ENCODE measurements around the gene PTPRT.
"Not testable (repeated sequence)": the region's sequence is repeated elsewhere in the genome, so short reads cannot be mapped to it uniquely, and the experiment has no call there.

PTPRT gene

DNA sequence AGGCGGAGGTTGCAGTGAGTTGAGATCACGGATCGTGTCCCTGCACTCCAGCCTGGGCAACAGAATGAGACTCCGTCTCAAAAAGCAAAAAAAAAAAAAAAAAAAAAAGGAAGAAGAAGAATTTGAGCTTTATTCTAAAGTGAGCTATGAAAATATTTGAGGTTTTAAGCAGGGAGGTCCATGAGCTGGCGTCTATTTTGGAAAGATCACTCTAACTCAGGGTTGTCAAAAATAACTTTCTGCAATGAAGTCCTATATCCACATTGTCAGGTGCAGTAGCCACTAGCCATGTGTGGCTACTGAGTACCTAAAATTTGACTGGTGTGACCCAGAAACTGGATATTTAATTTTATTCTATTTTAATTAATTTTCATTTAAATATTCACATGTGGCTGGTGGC, 217.1 kb downstream of the PTPRT start:
- no peak for DNase-seq

DNA sequence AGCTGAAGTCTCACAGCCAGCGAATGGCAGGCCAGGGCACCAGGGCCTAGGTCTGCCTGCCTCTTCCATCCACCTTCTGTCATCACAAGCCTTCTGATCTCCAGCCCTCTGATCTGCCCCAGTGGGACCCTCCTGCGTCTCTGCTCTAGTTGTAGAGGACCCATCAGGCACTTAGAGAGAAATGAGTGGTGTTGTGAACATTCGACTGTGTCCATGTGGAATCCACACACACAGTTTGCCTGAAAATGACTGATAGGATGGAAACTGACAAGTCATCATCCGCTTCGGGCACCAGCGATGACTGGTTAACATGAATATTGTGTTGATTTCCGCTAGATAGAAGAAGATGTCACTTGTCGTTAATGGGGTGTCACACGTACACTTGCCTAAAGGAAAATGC, 221.0 kb downstream of the PTPRT start:
- no peak for DNase-seq

DNA sequence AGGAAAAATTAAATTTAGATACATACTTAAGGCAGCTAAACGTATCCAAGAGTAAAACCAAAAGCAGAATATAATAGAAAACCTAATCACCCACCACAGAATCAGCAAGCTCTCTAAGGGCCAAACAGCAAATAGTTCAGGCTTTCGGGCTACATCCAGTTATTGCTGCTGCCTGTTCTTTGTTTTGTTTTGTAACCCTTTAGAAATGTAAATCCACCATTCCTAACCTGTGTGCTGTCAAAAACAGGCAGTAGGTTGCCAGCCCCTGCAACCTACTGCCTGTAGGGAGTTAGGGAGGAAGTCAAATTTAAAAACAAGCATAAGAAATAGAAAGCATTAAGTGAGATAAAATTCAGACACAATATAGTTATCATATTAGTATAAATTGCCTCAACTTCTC, 225.9 kb downstream of the PTPRT start:
- DNase-seq = no peak

DNA sequence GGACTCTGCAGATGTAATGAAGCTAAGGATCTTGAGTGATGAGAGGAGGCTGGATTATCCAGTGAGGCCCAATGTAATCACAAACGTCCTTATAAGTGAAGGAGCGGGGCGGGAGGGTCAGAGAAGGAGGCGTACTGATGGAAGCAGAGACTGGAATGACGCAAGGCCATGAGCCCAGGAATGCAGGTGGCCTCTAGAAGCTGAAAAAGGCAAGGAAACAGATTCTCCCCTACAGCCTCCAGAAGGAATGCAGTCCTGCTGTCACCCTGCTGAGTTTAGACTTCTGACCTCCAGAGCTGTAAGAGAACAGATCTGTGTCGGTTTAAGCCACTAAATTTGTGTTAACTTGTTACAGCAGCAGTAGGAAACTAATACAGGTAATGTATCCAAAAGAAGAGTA, 227.9 kb downstream of the PTPRT start:
- no peak for DNase-seq

DNA sequence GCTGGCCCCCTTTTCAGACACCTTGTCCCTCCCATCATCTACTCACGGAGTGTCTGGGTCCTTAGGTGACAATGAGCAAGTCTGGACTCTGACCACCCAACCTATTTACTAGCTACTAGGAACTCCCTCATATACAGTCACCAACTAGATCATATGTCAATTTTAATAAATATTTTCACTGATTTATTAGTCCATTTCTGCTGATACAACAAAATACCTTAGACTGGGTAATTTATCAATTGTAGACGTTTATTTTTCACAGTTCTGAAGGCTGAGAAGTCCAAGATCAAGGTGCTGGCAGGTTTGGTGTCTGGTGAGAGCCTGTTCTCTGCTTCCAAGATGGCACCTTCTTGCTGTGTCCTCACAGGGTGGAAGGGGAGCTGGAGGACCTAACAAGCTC, 229.7 kb downstream of the PTPRT start:
- no peak for DNase-seq

DNA sequence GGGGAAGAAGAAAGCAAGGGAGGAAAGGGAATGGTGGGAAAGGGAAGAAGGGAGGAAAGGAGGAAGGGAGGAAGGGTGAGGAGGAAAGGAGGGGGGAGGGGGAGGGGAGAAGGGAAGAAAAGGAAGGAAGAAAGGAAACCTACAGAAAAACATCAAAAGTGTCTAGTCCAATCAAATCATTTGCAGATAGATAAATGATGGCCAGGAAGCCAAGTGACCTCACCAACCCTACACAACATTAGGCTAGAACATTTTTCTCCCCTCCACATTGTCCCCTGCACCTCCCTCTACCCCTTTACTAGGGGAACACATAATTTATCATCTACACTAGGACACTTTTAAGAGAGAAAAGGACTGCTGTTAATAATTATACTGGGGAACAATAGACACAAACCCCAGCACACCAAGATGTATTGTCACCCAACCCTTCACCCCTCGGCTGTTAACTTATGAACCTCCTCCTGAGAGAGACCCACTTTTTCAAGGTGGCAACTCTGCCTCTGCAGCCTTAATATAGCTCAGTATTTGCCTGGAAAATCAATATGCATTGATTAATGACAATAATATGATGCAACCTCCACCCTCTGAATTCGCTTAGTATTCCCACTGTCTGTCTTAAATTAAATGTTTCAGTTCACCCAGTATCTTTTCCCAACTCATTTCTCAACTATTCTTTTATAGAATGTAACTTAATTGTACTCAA, 231.2 kb downstream of the PTPRT start:
- no peak for DNase-seq

DNA sequence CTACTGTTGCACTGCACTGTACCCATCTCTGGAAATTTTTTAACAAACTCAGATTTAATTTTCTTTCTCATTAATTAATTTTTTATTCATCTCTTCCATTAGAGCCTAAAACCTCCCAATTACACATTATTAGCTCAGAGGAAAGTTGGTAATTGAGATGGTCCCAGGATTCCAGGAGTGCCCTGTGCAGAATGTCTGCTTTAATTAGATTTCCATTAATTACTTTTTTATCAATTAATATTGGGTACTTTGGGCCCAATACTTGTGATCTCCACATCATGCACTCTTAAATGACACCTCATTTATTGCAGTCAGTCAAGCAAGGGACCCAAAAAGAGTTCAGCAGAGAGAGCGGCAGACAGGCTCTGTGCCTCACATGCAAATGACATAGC, 232.0 kb downstream of the PTPRT start:
- DNase-seq = no peak

DNA sequence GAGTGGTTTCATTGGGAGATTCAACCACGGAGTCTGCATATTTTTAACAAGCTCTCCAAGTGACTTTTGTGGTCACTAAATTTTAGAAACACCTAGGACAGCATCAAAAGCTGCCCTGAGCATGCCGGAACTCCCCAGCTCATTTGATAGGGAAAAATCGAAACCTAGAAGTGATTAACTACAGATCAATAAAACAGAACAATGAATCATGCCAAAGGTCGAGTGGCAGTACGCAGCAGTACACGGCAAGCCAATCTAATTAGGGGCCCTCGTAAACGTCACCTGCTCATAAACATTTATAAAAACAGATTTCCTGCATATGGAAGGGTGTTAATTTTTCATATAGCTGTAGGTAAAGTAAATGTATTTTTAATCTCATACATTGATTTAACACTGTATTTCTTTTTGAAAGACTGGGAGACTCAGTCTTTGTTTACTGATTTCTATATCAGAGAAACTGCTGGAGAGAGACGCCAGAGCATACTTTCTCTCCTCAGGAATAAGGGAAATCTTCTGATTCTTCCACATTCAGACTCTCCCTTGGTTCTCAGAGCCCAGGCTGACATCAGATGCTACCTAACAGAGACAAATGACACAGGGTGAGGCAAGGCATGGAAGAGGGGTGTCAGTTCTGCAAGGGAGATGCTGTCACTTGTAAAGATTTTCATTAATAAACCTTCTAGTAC, 232.5 kb downstream of the PTPRT start:
- DNase-seq = no peak

DNA sequence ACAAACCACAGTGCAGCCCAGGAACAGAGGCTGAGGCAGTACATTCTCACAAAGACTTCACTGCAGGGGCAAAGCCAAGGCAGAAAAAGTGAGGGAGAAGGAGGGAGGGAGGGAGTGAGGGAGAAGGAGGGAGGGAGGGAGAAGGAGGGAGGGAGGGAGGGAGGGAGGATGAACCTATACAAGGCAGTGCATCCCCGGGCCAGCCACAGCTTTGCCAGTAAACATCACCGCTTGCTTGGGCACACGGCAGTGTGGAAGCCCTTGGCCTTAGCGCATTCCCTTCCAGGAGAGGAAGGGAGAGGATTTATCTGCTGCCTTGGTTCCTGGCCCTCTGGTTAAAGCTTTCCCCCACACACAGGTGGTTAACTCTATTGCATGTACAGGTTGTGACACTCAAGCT, 234.0 kb downstream of the PTPRT start:
- no peak for DNase-seq

DNA sequence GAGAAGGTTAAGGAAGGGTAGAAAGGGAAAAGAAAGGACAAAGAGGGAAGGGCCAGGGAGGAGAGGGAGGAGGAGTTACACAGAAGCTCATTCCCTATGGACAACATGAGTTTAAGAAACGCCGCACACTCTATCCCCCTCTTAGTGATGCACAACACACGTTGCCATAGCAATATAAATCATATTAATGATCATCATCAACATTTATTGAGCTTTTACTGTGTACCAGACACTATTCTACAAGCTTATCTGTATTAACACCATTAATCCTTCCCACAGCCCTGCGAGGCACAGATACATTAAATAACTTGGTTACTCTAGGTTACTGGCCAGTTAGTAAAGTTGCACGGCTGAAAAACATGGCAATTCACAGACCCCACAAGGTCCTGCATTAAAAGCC, 234.8 kb downstream of the PTPRT start:
- DNase-seq = no peak

DNA sequence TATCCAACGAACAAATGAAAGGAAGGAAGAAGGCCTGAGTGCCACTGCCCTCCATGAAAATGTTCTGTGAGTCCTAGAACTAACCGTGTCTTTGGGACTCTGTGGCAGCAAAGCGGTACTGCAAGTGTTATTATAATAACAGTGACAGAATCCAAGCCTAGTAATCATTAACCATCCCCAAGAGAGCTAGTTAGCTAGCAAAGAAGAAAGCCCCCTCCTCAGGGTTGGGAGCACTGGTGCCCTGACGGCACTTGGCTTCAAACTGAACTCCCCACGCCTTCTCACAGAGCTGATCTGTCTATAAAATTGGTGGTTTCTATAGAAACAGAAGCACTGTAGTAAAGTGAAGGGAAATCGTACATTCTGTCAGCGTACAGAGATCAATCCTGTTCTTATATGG, 239.8 kb downstream of the PTPRT start:
- no peak for DNase-seq

DNA sequence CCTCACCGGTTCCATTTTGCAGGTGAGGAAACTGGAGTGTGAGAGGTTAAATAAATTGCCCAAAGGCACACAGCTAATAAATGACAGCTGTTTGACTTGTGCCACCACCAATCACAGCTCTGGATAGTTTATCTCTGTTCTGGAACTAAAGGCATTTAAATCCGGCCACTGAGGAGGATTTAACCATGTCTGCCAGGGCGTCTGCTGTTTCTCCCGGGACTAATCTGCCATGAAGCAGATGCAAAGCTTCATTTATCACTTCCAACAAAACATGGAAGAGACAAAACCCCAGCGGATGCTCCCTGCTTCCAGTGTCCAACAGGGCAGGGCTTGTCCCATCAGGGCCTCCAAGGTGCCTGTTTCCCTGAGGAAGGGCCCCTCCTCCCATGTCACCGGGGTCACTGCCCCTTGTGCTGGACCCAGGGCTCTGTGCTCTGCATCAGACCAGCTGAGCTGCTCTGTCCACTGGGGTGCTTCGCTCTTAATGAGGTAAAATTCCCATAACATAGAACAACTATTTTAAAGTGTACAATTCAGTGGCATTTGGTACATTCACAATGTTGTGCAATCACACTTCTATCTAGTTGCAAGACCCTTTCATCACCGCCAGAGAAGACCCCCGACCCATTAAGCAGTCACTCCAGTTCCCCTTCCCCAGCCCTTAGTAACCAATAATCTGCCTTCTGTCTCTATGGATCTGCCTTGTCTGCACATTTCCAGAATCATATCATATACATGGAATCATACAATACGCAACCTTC, 244.3 kb downstream of the PTPRT start:
- DNase-seq = no peak

DNA sequence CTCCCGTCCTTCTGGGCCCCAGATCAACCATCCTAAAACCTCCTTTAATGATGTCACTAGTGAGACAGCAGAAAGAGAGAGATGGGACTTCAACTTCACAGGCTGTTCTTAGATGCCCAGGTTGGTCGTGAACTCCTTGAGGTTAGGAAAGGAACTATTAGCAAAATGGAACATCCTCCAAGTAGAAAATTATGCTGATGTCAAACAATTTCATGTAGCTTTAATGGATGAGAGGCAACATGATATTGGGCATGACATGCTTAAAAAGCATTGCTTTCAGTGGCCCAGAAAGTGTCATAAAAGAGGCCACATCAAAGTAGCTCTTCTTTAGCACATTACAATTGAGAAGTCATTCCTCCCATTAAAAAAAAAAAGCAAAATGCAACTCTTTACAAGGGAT, 248.1 kb downstream of the PTPRT start:
- DNase-seq = no peak

DNA sequence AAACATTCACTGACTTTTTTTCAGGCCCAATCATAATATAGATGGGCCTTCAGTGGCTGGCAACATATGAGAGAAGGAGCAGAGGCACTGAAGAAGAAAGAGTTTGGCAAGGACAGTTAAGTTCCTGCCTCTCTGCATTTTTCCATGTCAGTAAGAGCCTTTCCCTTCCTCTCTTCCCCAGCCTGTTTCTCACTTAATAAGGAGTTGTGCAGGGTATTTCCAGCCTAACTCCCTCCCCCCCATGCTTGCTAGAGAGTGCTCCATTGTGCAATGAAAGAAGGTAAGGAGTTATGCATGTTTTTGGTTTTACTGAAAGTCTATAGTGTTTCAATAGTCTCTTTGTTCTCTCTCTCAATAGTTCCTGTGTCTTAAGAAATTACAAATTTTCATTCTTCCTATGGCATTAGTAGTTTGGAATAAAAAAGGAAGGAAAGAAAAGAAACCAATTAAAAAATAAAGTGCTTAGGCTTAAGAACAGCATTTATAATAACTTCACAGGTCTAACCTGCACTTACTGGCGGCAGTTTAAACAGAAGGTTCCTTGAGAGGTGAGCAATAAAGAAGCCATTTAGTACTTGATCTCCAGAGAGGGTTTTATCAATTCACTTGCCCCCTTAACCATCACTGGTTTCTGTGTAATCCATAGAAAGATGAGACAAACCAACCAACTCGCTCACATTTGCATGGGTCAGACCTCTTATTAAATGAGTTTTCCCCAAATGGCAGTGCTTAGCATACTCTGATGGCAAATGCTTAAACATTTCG, 251.1 kb downstream of the PTPRT start:
- DNase-seq = no peak

DNA sequence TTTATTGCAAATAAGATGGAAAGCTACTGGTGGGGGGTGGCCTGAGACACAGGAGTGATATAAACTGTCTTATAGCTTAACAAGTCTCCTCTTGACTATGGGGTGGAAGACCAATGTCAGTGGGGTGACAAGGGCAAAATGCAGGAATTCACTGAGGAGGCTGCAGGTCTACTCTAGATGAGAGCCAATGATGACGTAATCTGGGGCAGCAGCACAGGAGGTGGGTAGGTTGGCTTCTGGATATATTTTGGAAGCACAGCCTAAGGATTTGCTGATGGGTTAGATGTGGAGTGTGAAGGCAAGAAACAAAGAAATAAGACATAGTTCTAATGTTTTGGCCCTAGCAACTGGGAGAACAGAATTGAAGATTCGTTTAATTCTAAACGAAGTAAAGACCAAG, 253.2 kb downstream of the PTPRT start:
- DNase-seq = no peak

DNA sequence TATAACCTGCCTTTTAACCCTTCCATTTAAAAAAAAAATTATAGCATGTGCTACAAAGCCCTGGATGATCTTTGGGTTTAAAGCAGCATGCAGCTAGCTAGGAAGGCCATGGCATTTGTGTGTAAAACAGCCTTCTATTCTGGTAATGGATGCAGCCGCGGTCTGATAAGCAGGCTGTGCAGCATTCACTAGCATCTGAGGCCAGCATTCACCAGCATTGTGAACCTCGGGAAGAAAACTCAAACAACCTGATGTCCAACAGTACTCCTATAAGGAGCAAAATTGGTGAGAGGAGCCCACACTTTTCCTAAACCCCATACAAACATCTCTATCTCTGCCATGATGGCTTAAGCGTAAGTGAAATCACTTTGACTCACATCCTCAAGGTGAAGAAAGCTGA, 265.5 kb downstream of the PTPRT start:
- DNase-seq = no peak

DNA sequence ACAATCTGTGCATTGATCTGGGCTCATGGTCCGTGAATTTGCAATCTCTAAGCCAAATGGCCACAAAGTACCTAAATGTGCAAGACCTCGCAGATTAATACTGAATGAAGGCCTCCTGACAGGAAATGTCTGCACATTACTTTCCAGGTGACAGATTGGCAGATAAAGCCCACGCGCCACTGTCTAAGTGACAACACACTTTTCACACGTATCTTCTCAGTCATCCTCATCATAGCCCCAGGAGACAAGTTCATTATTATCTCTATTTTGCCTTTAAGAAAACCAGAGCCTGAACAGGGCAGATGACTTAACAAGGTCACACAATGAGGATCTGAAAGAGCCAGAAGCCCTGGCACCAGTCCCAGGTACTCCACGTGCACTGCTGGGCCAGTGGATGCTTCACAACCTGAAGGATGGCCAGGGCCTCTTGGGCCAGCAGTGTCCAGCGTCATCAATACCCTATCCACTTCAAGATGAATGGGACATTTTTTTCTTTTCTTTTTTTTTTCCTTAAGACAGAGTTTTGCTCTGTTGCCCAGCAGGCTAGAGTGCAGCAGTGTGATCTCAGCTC, 266.3 kb downstream of the PTPRT start:
- no peak for DNase-seq

DNA sequence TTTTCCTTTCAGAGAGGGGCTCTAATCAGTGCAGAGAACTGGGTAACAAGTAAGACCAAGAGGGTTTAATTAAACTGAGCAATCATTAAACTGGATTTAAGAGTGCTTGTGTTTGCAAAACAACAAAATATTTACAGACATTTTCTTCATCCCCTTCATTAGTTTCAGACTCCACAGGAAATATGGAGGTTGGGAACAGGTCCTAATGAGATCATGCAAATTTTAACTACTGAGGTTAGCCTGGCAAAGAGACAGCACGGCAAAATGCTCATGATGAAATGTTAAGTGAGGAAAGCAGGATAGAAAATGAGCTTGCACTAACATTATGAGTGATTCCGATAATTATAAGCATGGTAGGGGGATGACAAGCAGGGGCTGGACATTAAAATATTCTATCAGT, 268.9 kb downstream of the PTPRT start:
- DNase-seq = no peak

DNA sequence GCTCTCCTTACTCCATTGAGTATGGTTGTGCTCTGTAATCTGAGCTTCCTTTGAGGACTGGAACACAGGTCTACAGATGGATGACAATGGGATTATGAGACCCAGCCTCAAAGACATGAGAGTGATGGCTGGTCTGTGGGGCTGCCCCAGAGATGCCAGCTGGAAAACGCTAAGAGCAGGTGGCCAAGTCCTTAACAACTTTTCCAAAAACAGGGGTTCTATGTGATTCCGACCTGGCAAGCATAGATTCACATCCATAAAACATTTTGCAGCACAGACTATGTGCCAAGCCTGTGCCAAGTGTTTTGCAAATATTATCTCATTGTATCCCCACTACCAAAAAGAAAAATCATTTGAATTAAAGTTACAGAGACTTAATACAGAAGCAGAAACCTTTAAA, 270.4 kb downstream of the PTPRT start:
- no peak for DNase-seq

DNA sequence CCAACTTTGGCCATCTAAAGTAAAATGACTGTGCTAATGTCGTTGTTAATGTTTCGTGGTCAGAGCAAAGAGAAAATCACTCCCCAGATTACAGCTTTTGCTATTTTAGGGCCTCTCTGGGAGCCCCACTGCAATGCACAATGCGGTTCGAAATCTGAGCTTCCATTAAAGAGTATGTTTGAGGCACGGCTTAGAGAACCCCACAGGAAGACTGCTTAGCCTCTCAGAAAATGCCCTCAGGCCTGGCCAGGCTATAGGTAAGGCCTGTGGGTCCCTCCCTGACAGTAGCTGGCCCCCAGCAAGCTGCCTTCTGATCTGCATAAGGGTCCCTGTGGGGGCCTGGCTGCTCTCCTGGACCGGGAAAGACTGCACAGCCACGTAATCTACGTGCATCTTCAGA, 274.6 kb downstream of the PTPRT start:
- no peak for DNase-seq

DNA sequence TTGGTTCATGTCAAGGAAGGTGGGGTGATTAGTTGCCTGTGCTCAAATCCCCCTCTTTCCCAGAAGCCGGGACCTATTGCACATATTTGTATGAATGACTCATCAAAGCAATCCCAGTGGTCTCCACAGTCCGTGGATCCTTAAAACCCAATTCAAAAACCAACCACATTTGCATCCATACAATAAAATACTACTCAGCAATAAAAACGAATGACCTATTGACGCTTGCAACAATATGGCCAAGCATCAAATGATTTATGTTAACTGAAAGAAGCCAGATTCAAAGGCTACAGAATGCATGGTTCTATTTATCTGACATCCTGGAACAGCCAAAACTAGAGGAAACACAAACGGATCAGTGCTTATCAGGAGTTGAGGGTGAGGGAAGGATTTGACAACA, 275.4 kb downstream of the PTPRT start:
- DNase-seq = no peak

DNA sequence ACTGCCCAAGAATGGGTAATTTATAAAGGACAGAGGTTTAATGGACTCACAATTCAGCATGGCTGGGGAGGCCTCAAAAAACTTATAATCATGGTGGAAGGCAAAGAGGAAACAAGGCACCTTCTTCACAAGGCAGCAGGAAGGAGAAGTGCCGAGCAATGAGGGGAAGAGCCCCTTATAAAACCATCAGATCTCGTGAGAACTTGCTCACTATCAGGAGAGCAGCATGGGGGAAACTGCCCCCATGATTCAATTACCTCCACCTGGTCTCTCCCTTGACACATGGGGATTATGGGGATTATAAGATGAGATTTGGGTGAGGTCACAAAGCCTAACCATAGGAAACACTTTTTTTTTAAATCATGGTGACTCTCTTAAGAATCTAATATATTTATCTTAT, 278.9 kb downstream of the PTPRT start:
- not testable (repeated sequence) for DNase-seq

DNA sequence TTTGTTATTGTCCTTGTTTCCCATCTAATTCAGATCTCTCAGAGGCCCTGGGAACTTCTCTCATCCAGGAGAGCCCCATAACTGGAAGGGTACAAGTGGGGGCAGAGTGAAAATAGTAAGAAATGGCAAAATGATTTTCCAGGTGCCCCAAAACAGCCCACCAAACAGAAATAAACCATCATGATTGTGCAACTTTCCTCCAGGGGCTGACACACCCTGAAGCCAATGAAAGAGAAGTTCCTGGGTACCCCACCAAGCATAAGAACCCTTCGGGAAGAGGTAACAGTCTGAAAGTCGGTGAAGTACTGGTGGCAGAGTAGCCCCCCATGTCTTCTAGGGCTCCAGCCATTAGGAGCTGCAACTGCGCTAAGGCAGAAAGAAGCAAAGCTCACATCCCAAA, 282.0 kb downstream of the PTPRT start:
- DNase-seq = no peak

Data from fibroblast of skin of back (primary cell).